Astrocyte of the cerebellum (primary cell): ENCODE measurements around the gene ACTN1.

Source experiments
- DNase-seq: peaks from one replicate; pipeline ENCODE4 v3.0.0-alpha.2; 2011; ENCODE audit warnings: low read depth
- H3K4me3 ChIP-seq: 2 replicates; pipeline ENCODE4 v1.5.1; 2011; ENCODE audit warnings: mild to moderate bottlenecking, low read depth, low read length, moderate library complexity
- CTCF ChIP-seq: IDR thresholded peaks from 2 replicates; pipeline ENCODE4 v1.5.1; 2012; ENCODE audit warnings: low read length, low read depth, moderate library complexity, mild to moderate bottlenecking; ENCODE audit errors: missing control alignments
- in situ Hi-C: cut with HindIII; loops from 2 replicates; pipeline ENCODE4 v1.10.0; 2017; ENCODE audit warnings: low sequenced_read_pairs

The ACTN1 gene

DNA sequence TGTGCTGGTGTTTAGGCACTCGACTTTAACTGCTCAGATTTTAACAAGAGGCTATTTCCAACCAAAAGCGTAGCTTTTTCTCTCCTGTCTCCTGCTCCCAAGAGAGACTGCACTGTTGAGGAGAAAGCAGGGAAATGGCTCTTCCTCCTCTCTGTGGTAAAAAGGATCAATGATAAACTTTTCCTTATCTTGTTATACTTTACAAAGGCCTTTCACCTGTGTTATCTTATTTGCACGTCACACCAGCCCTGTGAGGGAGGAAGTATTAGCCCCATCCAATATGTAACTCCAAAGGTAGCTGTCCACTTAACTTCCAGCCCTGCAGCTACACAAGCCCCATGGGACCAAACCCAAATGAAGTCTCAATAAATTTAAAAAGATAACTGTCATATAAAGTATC is 153.4 kb downstream of the ACTN1 start:
- no peak for DNase-seq
- no peak overlapping the region for H3K4me3 ChIP-seq
- in situ Hi-C loops: no loop called here
- no peak for TF ChIP-seq CTCF

DNA sequence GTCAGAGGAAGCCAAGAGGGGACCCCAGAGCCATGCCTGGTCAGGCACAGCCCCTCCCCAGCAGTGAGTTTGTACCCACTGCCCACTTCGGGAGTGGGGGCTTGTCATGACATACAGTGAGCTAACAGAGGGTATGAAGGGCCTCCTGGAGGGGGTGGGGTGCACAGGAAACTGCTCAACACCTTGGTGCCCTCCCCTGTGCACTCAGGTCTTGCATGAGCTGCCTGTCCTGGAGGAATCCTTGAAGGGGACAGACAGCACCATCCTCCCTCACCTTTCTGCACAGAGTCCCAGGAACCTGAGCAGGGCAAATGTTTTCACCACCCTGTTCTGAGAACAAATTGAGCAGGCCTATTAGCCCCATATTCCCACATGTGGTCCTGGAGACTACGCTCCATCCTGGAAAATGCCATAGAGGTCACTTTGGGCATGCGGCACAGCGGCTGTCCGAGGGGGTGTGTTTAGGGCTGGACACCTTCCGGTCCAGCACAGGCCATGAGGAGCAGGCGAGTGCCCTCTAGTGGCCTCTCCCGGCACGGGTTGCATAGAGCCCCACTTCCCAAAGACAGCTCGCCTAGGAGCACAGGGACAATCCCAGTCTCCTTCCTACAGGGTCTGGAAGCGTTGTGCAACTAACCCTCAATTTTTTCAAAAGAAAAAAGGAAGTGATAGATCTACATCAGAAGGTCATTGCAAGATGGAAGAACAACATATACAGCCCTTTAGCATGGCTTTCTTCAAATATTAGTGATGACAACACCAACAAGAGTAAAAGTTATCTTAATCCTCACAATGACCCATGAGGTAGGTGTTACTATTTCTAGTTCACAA is 154.4 kb downstream of the ACTN1 start:
- DNase-seq: no peak
- H3K4me3 ChIP-seq: no peak overlapping the region
- peak; percentile 93 for TF ChIP-seq CTCF
- in situ Hi-C loops: no loop called here

DNA sequence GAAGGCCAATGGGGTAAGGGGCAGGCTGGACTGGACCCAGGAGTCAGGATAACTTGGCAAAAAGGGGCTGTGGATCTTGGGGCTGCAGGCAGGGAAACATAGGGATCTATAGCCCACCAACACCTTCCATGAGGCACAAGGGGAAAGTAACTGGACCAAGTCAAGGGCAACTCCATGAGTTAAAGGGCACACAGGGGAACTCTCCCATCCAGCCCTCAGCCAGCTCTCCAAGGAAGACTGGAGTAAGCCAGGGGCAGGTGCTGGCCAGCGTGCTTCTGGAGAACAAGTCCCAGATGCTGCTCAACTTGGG is 154.9 kb downstream of the ACTN1 start:
- TF ChIP-seq CTCF: no peak
- no peak overlapping the region for H3K4me3 ChIP-seq
- DNase-seq: no peak
- in situ Hi-C loops: no loop called here
